HUES48 (cell line): ENCODE data around the gene NCKAP1.
A peak's percentile ranks its signal among the peaks of the same experiment; 100 is the strongest.

Experiments used
- H3K27ac ChIP-seq: one replicate; pipeline ENCODE4 v1.7.0; 2013; ENCODE audit warnings: low read depth, low read length, inconsistent platforms
- H3K27me3 ChIP-seq: 2 replicates; pipeline ENCODE4 v1.6.1; 2013; ENCODE audit warnings: mild to moderate bottlenecking, low read length; ENCODE audit not compliant: control insufficient read depth, insufficient read depth
- H3K36me3 ChIP-seq: 2 replicates; pipeline ENCODE4 v1.6.1; 2013; ENCODE audit warnings: low read length; ENCODE audit not compliant: control insufficient read depth, insufficient read depth
- H3K4me1 ChIP-seq: 2 replicates; pipeline ENCODE4 v1.6.1; 2013; ENCODE audit warnings: mild to moderate bottlenecking, low read length; ENCODE audit not compliant: control insufficient read depth, insufficient read depth
- H3K4me3 ChIP-seq: 2 replicates; pipeline ENCODE4 v1.5.1; 2013; ENCODE audit warnings: mild to moderate bottlenecking, low read depth, low read length
- H3K9ac ChIP-seq: 2 replicates; pipeline ENCODE4 v1.6.1; 2013; ENCODE audit warnings: mild to moderate bottlenecking, low read depth, low read length, moderate library complexity
- H3K9me3 ChIP-seq: 2 replicates; pipeline ENCODE4 v1.6.1; 2013; ENCODE audit warnings: low read length; ENCODE audit not compliant: control insufficient read depth, insufficient read depth

NCKAP1 gene

DNA sequence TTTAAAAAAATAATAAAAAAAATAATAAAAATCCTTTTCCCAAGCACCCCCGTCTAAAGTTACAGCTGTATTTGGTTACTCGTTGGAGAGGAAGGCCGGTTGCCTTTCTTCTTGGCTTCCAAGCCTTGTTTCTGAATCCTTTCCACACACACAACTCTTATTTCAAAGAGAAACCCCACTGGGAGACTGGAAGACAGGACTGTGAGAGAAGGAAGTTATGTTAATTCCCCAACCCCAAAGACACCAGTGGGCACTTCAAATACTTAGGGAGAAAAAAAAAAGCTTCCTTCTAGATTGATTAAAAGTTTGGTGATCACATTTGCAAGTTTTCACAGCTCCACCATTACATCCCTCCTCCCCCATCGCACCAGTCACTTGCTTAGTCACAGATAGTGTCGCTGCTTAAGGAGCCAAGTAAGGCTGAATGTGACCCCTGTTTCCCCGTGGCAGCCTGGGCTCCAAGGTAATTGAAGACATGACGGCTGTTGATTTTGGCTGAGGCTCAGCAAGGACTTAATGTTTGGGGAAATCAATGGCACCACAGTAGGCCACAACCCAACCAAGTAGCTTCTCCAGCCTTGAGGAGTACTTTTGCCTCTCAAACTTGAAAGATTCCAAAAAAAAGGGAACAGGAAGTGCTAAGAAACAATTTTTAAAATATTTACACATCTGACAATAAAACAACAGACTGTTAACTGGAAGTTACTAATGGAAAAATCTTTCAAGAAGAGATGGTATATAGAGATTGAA, 131.0 kb downstream of the NCKAP1 start:
- Histone ChIP-seq H3K4me1 (peaks cover 14% of the 10 kb centered on the region), H3K27ac (peak overlapping the region; percentile 80), H3K9ac (no peak overlapping the region), H3K27me3 (no peaks in the 10 kb centered on the region), H3K36me3 (no peaks in the 10 kb centered on the region), H3K4me3 (no peak overlapping the region), H3K9me3 (no peaks in the 10 kb centered on the region)

DNA sequence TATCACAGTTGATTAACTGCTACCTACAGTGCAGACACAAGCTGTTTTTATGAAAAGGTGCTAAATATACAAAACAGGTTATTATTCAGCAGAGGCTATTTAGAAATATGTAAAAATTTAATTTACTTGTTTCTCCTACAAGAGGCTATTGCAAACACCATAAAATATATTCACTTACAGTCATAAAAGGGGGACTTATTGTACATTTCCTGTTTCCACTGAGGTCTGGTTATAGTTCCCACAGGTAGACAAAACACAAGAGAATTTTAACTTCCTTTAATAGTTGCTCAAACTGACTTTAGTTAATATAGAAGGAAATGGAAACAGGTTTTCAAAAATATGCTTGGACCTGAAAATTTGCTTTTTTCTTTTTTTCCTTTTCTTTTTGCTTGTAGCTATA, 131.8 kb downstream of the NCKAP1 start:
- Histone ChIP-seq H3K9ac (no peak overlapping the region), H3K36me3 (no peaks in the 10 kb centered on the region), H3K27ac (peak overlapping the region; percentile 80), H3K4me1 (peaks cover 14% of the 10 kb centered on the region), H3K9me3 (no peaks in the 10 kb centered on the region), H3K4me3 (no peak overlapping the region), H3K27me3 (no peaks in the 10 kb centered on the region)

DNA sequence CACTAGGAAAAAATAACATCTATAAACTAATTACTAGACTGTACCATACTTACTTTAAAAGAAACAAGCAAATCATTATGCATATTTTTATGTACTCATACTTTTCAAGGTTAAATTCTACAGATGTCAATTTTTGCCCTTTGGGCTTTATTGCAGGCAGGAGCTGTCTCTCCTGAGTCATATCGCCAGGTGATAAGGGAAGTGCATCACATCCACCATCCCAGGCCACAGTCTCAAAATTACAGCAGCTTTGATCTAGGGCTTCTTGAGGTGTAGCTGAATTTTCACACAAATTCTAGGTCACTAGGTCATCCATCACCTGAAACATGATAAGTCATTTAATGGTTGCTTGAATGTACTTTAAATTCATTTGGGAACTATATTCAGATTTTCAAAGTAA, 133.4 kb downstream of the NCKAP1 start:
- Histone ChIP-seq H3K9me3 (no peaks in the 10 kb centered on the region), H3K4me3 (no peak overlapping the region), H3K36me3 (no peaks in the 10 kb centered on the region), H3K27ac (no peak overlapping the region), H3K27me3 (no peaks in the 10 kb centered on the region), H3K9ac (no peak overlapping the region), H3K4me1 (peaks cover 14% of the 10 kb centered on the region)

DNA sequence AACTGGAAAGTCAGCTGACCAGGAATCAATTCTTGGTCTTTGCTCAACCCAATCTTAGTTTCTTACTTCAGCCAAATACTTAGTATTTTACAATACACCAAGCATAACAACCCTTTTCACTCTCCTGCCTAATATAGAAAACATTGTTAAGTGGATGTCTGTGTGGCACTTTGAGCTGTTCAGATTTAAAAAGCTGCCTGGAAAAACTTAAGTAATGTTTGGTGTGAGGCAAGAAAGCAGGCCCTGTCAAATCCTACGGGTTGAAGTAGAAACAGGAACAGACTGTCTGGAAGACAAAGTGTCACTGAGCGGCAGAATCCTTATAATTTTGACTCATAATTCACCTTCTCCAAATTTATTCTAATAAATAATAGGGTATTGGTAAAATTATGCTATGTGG, 134.7 kb downstream of the NCKAP1 start:
- no peaks in the 10 kb centered on the region for H3K36me3 ChIP-seq
- peaks cover 14% of the 10 kb centered on the region for H3K4me1 ChIP-seq
- no peak overlapping the region for H3K27ac ChIP-seq
- no peaks in the 10 kb centered on the region for H3K27me3 ChIP-seq
- H3K4me3 ChIP-seq, result no peak overlapping the region
- no peaks in the 10 kb centered on the region for H3K9me3 ChIP-seq
- H3K9ac ChIP-seq, result no peak overlapping the region

DNA sequence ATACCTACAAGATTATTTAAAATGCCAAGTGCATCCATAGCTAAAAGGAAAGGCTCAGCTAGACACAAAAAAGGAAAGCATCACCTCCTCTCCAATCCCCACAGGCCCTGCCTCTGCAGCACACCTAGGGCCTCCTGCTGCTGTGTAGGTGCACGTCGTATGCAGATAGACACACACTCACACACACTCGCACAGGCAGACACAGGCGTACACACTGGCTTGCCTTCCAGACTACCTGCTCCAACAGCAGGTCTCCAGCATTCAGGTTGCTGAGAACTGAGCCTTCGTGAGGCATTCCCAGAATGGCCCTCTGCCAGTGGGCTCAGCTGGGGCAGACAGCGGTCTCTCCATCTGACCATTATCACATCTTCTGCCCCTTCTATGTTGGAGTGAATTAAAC, 136.5 kb downstream of the NCKAP1 start:
- Histone ChIP-seq H3K27me3 (no peaks in the 10 kb centered on the region), H3K36me3 (no peaks in the 10 kb centered on the region), H3K27ac (no peak overlapping the region), H3K4me3 (no peak overlapping the region), H3K9ac (no peak overlapping the region), H3K4me1 (peaks cover 6% of the 10 kb centered on the region), H3K9me3 (no peaks in the 10 kb centered on the region)

DNA sequence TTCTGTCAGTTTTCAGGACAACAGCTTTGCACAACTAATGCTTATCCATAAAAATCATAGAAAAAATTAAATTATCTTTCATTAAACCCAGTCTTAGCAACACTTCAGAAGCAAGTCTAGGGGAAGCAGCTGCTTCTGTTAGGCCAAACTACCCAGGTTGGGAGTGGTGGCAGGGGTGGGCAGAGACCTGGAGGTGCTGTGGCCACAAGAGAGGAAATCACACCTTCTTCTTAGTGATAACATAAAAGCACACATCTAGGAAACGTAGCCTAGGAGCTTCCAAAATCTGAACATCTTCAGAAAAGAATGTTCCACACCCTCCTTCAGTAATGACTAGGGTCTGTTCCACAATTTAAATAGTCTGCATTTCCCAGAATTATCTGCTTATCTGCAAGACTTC, 139.5 kb downstream of the NCKAP1 start:
- H3K27me3 ChIP-seq, result no peaks in the 10 kb centered on the region
- H3K36me3 ChIP-seq, result no peaks in the 10 kb centered on the region
- no peaks in the 10 kb centered on the region for H3K4me1 ChIP-seq
- H3K9ac ChIP-seq, result no peak overlapping the region
- H3K27ac ChIP-seq, result no peak overlapping the region
- H3K4me3 ChIP-seq, result no peak overlapping the region
- H3K9me3 ChIP-seq, result no peaks in the 10 kb centered on the region

DNA sequence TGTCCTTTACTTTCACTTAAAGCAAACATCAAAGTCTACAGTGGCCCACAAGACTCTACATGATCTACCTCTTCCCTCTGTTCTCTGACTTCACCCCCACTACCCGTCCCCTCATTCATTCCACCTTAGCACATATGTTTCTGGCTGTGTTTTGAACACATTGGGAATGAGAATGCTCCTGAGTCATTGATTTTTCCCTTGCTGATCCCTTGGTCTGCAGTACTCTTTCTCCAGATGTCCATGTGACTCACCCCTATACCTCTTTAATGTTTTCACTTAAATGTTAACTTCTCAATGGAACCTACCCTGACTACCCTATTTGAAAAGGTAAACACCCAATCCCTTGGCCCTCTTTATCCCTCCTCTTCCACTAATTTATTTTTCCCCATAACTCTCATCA, 141.1 kb downstream of the NCKAP1 start:
- Histone ChIP-seq H3K4me3 (no peak overlapping the region), H3K9ac (no peak overlapping the region), H3K9me3 (no peaks in the 10 kb centered on the region), H3K27me3 (no peaks in the 10 kb centered on the region), H3K4me1 (no peaks in the 10 kb centered on the region), H3K36me3 (no peaks in the 10 kb centered on the region), H3K27ac (no peak overlapping the region)

DNA sequence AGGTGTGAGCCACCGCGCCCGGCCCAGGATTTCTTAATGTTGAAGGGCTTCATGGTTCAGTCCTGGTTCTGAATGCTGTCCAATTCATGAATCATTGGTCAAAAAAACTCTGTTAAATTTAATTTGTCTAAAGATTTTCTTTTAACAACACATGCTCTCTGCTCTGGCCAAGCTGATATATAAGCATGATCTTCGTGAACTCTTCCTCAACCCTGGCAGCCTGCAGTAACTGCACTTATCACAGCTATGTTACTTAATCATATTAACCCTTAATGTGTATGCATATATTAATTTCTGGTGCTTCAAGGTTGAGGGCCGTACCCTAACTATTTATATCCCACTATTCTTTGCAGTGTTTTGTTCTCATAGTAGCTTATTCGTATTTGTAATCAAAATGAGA, 142.5 kb downstream of the NCKAP1 start:
- Histone ChIP-seq H3K9me3 (no peaks in the 10 kb centered on the region), H3K27me3 (no peaks in the 10 kb centered on the region), H3K9ac (no peak overlapping the region), H3K4me3 (no peak overlapping the region), H3K27ac (no peak overlapping the region), H3K4me1 (no peaks in the 10 kb centered on the region), H3K36me3 (no peaks in the 10 kb centered on the region)

DNA sequence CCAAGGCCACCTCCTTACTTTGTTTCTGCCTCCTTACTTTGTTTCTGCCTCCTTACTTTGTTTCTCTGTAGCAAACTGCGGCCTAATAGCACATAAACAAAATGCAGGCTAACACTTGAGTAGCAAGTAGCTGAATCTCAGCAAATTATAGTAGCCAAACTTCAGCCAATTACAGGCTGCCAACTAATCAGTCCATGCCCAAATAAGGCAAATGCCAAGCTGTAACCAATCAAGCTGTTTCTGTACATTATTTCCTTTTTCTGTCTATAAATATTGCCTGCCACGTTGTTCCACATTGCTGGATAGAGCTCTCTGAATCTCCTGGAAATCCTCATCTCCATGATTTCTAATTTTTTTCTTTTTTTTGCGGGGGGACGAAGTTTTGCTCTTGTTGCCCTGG, 143.1 kb downstream of the NCKAP1 start:
- H3K27me3 ChIP-seq, result no peaks in the 10 kb centered on the region
- no peak overlapping the region for H3K9ac ChIP-seq

DNA sequence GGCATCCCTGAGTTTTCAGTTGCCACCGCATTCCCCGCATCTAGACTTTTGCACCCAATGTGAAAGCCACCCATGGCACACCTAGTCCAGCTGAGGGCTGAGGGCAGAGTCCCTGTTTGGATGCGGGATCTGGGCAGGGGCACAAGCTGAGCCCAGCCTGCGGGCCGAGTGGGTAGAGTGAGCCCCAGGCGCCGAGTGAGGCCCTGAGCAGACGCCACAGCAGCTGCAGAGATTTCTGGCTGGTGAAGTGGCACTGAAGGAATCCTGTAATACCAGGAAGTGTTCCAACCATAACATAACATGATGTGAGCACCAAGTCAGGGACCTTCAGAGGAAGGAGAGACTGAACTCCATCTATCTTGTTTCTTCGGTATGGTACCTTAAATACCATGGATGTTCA, 144.1 kb downstream of the NCKAP1 start:
- no peak overlapping the region for H3K27ac ChIP-seq
- H3K4me3 ChIP-seq, result no peak overlapping the region
- no peak overlapping the region for H3K9ac ChIP-seq
- no peaks in the 10 kb centered on the region for H3K9me3 ChIP-seq
- no peaks in the 10 kb centered on the region for H3K4me1 ChIP-seq
- H3K27me3 ChIP-seq, result no peaks in the 10 kb centered on the region
- H3K36me3 ChIP-seq, result no peaks in the 10 kb centered on the region

More for the DNA sequence above, 143.1 kb downstream of the NCKAP1 start:
- no peaks in the 10 kb centered on the region for H3K36me3 ChIP-seq
- no peaks in the 10 kb centered on the region for H3K4me1 ChIP-seq
- no peaks in the 10 kb centered on the region for H3K9me3 ChIP-seq
- H3K27ac ChIP-seq, result no peak overlapping the region
- H3K4me3 ChIP-seq, result no peak overlapping the region

DNA sequence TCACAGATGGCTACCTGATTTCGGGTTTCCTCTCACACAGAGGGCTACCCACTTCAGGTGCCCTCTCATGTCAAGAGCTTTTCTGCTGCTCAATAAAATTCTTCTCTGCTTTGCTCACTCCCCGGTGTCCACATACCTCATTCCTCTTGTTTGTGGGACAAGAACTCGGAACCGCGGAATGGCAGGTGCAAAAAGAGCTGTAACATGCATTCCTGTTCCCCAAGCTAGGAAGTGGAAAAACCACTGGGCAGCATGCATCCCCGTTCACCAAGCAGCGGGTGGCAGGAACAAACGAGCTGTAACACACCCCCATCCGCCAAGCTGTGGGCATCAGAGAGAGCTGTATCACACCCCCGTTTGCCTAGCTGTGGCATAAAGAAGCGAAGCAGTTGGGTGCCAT, 144.6 kb downstream of the NCKAP1 start:
- Histone ChIP-seq H3K36me3 (no peaks in the 10 kb centered on the region), H3K9me3 (no peaks in the 10 kb centered on the region), H3K4me3 (no peak overlapping the region), H3K27me3 (no peaks in the 10 kb centered on the region), H3K4me1 (no peaks in the 10 kb centered on the region), H3K9ac (no peak overlapping the region), H3K27ac (no peak overlapping the region)
